OCI-LY7 (cell line): ENCODE results near the gene ANLN.

Source experiments
- CTCF ChIP-seq: fragments of 200-600 bp; sonication (generic); conservative IDR thresholded peaks from 2 replicates; pipeline ENCODE4 v1.5.1; 2014; ENCODE audit warnings: mild to moderate bottlenecking, antibody characterized with exemption, low read length, moderate library complexity, mixed read lengths
- EZH2phosphoT487 ChIP-seq: fragments of 200-600 bp; sonication (generic); IDR thresholded peaks from 2 replicates; pipeline ENCODE4 v1.6.1; 2018; ENCODE audit warnings: low read depth, borderline replicate concordance, mild to moderate bottlenecking, mixed run types, antibody characterized with exemption, low read length, moderate library complexity, mixed read lengths

GRCh38 chr7:36390199-36391090, 783 bp downstream of the ANLN start:
- no peak for TF ChIP-seq CTCF
- no peak for TF ChIP-seq EZH2phosphoT487
